Measurements from ENCODE around the gene CGB2.
"Not testable (repeated sequence)": the region's sequence is repeated elsewhere in the genome, so short reads cannot be mapped to it uniquely, and the experiment has no call there.

The CGB2 gene

DNA sequence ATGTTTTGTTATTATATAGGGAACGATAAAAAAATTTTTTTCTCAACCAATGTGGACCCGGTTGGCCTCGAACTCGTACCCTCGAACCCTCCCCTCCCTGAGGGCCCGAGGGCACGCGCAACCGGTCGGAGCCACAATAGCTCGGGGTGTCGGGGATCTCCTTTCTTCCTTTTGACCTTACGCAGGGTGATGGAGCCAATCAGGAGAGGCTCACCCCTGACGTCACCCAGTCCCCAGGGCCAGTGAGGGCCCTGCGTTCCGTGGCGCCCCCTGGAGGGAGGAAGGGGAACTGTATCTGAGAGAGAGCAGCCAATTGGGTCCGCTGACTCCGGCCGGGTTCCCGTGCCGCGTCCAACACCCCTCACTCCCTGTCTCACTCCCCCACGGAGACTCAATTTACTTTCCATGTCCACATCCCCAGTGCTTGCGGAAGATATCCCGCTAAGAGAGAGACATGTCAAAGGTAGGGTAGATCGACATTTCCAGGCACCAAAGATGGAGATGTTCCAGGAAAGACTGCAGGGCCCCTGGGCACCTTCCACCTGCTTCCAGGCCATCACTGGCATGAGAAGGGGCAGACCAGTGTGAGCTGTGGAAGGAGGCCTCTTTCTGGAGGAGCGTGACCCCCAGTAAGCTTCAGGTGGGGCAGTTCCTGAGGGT is at the start of gene CGB2:
Gene CGB2 (plus strand): TSS at position 249 of the 660 bp plus-strand sequence. CDS start 206 bp downstream, at position 455.
- DNase-seq = not testable (repeated sequence)

DNA sequence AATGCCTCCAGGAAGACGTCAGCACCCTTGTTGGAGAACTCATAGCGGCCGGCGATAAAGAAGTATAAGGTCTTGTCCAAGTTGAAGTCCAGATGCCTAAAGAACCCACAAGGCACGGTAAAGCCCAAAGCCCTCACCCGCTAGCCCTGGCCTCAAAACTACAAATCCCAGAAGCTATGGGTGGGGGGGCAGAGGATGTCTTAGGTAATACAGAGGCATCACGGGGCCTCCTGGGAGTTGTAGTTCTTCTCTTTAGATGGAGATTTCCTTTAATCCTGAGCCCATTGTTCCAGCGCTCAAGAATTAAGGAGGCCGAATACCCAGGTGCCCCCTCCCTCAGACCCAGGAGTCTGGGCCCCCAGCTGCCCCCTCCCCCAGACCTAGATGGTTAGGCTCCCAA is 49.4 kb upstream of the CGB2 start:
- no peak for DNase-seq

DNA sequence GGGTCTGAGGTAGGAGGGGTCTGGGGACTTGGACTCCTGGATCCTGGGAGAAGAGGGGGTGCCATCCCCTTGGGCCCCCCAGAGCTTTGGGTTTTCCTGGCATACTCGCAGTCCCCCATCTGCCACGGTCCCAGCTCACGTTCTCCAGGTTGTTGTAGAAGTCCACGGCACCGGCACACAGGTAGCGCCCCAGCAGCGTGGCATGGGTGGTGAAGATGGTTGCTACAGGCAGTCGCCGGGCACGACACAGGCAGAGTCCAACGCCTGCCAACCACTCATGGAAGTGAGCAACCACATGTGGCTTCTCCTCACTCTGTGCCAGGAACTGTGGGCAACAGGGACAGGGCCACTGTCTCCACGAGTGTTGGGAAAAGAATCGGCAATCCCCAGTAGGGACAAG is 46.0 kb upstream of the CGB2 start:
- DNase-seq = no peak

DNA sequence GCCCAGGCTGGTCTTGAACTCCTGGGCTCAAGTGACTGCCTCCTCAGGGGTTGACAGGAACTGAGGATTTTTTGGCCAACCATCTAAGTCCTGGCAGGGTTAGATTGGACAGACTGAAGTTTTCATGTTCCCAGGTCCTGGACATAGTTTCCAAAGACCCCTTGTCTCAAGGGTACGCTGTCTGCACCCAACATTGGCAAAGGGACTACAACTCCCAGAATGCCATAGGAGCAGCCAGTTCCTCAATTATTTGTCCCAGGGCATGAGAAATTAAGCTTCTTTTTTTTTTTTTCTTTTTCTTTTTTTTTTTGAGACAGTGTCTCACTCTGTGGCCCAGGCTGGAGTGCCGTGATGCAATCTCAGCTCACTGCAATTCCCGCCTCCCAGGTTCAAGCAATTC is 45.5 kb upstream of the CGB2 start:
- DNase-seq = no peak

DNA sequence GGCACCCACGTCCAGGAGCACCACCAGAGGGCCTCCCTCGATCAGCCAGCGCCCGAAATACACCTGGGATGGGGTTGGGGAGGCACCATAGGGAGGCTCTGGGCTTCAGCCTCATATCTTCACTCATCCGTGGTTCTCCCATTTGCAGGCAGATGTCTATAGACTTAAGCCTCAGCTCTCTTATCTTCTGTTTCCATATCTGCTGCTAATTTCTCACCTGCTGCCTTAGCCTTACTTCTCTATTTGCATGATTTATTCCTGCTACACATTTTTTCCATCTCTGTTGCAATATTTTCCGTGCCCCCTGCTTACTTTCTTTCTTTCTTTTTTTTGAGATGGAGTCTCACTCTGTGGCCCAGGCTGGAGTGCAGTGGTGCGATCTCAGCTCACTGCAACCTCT is 44.4 kb upstream of the CGB2 start:
- no peak for DNase-seq

DNA sequence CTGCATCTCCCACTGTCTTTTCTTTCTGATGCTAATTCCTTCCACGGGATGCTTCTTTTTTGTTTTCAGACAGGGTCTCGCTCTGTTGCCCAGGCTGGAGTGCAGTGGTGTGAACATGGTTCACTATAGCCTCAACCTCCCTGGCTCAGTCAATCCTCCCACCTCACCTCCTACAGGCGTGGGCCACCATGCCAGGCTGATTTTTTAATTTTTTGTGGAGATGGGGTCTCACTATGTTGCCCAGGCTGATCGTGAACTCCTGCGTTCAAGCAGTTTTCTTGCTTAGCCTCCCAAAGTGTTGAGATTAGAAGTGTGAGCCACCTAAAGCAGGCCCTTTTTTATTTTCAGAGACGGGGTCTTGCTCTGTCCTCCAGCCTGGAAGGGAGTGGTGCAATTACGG is 43.4 kb upstream of the CGB2 start:
- DNase-seq = no peak

DNA sequence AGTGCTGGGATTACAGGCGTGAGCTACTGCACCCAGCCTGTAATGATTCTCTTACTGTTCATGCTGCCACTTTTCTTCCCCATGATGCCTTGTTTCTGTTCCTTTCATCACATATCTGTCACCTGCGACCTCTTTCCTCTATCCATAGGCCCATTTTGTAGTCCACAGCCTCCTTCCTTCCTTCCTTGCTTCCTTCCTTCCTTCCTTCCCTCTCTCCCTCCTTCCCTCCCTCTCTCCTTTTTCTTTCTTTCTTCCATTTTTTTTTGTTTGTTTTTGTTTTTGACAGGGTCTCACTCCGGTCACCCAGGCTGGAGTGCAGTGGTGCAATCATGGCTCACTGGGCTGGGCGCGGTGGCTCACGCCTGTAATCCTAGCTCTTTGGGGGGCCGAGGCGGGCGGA is 42.8 kb upstream of the CGB2 start:
- no peak for DNase-seq

DNA sequence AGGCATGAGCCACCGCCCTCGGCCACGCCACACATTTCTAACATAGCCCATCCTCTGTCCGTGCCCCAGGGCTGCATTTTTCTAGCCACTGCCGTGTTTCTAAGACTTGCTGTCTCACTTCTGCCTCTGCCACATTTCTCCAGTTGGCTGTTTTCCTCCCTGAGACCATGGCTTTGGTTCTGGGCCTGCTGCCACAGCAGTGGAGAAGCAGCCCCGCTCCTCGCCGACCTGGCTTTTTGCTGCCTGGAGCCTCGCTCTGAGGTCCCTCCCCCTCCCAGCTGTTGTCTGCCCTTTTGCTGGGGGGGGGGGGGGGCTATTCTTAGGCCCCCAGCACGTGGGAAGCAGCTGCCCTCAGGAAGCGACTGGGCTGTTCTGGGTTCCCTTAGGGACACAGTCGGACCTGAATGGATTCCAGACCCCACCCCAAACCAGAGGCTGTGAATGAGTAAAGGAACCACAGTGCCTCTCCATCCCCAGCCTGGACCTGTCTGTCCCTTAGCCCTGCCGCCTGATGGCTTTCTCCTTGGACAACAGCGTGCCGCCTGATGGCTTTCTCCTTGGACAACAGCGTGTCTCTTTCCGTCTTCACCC is 41.9 kb upstream of the CGB2 start:
- DNase-seq = no peak

DNA sequence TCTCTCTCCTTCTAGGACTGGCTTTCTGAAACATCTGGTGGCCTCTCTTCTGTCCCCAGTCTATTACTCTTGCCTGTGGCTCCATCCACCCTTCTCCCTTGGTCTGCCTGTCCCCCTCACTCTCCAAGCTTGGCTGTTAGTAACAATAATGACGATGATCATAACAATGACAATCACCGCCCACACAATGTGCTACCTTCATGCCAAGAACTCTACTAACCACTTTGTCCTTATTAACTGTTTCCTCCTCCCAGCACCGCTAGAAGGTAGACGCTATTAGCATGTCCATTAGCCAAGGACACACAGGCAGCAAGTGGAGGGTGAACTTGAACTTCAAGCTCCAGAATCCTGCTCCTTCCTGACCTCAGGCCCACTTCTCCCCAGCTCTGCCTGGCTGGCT is 41.3 kb upstream of the CGB2 start:
- no peak for DNase-seq

DNA sequence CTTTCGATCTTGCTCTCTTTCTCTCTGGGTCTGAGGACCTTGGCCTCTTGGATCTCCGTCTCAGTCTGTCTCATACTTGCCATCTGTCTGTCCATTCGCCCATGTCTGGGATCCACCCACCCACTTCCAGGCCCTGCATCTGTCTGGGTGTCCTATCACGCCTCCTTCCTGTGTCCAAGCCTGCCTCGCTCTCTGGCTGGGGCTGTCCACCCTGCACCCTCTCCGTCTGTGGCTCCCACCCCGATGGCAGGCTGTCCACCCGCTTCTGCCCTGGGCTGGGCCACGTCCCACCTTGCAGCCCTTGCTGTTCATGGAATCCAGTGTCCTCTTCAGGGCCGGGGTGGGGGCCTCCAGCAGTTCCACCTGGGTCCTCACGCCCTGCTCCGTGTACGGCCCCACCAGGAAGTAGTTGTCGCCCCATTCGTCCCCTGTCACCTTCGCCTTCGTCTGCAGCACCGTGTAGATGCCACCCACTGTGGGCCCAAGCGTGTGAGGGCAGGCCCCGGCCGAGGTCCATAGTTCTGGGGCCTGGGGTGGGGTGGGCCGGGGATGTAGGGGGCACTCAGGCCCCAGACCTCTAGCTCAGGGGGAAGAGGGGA is 40.6 kb upstream of the CGB2 start:
- DNase-seq = no peak

DNA sequence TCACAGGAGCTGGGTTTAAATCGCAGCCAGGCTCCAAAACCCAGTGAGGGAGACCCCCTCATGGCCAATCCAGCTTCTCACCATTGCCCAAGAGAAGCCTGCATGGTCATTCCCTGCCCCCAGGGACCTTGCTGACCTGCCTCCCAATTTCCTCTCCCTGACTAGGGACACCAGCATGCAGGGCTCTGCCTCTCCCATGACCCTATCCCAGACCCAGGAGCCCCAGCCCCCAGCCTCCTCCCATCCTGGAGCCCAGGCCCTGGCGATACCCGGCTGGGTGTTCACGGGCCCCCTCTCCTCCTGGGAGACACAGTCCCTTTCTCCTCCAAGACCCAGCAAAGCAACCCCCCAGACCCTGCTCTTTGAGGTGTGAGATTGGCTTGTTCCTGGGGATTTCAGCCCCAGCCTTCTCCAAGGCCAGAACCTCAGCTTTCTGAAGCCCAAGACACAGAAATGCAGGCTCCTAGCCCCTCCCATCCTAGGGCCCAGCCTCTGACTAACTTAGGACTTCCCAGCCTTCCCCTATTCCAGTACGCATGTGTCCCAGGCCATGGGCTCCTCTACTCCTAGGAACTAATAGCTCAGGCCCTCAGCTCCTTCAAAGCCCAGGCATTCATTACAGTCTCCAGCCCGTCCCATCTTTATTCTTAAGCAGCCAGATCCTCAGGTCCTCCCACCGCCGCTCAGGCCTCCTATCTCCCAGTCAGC is 39.7 kb upstream of the CGB2 start:
- DNase-seq = no peak

DNA sequence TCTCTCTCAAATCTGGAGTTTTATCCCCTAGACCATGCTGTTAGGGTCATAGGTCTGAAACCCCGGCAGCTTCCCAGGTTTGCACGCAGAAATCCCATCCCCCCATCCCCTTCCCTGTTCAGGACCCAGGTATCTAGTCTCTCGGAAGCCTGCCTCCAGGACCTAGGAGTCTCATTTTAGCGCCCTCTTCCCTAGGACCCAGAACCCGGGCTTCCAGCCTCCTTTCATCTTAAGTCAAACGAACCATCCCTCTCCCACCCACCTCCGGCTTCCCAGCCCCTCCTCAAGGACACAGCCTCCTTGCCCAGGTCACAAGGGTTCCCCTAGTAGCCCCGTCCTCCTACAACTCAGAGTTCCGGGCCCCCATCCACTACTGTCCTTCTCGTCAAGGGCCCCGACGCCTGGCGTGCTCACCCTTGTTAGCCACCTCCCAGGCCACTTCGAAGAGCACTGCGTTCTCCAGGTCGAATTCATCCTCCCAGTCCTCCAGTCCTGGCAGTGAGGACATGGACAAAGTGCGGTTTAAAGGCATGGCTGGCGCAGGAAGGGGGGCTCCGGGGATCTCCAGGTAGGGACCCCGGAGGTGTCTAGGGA is 39.0 kb upstream of the CGB2 start:
- DNase-seq = peak in 1 of 3 experiments; percentile 50

DNA sequence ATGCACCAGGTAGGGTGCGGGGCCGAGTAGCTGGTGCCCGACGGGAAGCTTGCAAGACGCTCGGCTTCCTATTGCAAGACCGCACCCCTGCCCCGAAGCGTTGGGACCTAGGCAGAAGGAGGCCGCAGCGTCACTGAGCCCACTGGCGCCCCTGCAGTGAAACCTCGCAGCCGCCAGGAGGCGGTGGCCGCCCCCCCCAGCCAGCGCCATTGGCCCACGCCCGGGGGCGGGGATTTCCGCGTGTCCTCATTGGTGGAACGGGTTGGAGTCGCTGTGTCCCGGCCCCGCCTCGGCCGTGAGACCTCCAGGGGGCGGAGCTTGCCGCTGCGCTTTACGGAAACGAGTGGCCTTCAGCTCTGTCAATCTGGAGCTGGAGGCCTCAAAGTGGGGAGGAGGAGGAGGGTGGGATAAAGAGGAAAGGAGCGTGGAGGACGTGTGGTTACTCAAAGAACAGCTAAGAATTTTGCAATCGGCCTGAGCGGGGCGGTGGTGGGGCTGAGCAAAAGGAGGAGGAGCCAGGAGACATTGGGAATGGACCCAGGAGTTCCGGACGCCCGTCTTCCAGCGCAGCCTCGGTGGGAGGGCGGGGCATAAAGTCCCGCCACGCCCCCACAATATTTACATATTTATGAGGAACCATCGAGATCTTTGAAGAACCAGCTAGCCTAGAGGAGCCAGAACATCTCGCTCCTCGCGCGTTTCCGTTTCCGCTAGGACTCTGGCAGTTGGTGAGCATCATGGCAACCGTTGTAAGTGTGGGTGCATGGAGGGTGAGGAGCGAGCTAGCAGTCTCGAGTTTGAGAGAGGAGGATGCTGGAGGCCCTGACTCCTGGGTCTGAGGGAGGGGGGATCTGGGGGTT is 38.3 kb upstream of the CGB2 start, which contains the start of the genes GYS1 and RUVBL2:
Gene GYS1 (minus strand): TSS at position 135 of the 860 bp plus-strand sequence. CDS start 197 bp downstream, outside the sequence.
Gene RUVBL2 (plus strand): TSS at position 713 of the 860 bp plus-strand sequence. CDS start 25 bp downstream, at position 738.
- DNase-seq = peak; percentile 98 to 100 (median 99)

DNA sequence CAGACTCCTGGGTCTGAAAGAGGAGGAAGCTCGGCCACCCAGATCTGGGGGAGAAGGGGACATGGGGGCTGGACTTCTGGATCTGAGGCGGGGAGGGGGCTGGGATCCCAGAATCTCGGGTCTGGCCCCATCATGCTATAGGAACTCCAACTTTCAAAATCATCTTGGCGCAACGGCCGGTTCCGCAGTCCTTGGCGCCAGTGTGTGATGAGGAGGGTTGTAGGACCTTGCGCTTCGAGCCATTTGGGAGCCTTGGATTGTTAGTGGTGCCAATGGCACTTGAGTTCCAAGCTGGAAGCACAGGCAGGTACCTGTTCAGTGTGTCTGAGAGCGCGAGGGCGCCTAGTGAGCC is 37.7 kb upstream of the CGB2 start:
- DNase-seq = no peak

DNA sequence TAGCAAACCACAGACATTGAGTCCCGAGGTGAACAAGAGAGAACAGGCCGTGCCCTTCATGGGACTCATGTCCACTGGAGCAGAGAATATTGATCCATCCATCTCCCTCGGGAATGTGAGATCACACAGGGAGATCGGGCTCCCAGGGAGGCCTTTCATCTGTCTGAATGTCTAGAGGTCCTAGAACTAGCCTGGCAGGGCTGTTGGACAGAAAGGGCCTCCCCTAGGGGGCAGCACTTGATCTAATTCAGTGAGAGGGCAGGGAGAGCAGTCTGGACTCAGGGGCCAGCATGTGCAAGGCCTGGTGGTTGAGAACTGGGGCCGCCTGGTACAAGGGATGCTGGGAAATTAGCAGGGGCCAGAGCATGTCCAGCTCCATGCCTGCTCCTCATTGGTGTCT is 33.7 kb upstream of the CGB2 start:
- peak in 2 of 3 experiments; percentile 27 to 62 for DNase-seq

DNA sequence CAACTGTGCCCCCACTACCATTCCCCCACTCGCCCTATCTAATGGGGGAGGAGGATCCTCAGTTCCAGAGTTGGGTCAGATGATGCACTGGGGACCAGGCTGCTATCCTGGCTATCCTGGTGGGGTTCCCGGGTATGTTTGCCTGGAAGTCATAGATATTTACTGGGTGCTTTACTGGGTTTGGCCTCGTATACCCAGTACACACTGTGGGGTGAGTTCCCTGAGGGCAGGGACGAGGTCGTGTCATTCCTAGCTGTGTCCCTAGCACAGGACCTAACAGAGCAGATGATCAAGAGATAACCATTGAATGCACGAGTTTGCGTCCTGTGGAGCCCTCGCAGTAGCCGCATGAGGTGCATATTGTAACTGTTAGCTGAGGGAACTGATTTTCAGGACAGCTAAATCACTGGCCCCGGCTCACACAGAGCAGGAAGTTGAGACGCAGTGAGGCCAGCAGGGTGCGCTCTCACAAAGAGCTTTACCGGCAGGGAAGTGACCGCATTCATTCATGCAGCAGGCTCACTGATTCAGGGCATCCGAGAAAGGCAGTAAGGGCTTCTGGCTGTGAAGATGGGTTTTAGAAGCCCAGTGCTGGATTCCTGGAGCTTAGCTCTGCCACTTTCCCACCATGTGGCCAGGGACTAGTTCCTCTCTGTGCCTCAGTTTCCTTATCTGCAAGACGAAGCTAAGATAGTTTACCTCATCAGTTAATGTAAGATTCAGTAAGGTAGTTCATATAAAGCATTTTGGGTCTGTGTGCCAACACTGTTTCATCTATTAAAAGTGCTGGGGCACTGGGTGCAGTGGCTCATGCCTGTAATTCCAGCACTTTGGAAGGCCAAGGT is 32.0 kb upstream of the CGB2 start:
- DNase-seq = no peak

DNA sequence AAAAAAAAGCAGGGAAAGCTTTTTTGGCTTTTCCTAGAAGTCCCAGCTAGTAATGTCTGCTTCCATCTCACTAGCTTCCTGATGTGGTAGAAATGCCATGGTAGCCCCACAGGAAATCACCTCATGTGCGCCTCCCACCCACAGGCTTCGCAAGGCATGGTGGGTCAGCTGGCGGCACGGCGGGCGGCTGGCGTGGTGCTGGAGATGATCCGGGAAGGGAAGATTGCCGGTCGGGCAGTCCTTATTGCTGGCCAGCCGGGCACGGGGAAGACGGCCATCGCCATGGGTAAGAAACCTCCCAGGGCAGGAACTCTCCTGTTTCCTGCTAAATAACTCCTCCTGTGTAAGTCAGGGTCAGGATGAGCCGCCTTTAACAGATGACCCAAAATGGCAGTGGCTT is 27.6 kb upstream of the CGB2 start:
- no peak for DNase-seq

DNA sequence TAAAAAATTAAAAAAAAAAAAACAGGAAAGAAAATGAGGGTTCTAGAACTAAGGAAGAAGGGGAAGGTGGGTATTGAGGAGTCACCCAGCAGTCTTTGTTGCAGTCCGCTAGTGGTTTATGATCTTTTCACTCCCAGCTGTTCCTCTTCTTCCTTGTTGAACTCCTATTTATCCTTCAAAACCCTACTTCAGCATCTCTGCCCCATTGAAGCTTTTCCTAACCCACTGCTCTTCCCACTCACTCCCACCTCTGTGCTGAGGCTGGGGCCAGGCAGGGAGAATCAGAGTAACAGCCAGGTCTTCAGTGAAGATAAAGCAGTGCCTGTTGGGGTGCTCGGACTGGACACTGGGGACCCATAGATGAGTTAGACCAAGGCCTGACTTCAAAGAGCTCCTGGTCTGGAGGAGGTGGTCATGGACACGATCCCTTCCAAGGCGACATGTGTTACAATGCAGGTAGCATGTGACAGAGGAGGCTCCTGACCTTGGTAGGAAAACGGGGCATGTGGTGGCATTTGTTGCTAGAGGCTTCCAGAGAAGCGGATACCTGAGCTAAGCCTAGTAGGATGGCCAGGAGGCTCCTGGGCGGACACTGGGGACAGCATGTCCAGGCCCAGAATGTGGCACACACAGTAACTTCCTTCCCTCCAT is 26.6 kb upstream of the CGB2 start:
- DNase-seq = no peak

DNA sequence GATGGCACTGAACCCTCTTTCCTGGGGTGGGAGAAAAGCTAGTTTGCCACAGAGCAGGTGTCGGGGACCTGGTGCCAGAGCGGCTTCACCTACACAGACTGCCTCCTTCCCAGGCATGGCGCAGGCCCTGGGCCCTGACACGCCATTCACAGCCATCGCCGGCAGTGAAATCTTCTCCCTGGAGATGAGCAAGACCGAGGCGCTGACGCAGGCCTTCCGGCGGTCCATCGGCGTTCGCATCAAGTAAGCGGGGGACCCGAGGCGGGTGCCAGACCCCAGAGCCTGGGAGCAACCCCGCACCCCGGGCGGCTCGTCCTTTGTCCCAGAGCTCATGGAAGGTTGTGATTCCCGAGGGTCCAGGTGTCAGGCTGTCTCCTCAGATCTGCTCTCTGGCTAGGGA is 24.8 kb upstream of the CGB2 start:
- no peak for DNase-seq

DNA sequence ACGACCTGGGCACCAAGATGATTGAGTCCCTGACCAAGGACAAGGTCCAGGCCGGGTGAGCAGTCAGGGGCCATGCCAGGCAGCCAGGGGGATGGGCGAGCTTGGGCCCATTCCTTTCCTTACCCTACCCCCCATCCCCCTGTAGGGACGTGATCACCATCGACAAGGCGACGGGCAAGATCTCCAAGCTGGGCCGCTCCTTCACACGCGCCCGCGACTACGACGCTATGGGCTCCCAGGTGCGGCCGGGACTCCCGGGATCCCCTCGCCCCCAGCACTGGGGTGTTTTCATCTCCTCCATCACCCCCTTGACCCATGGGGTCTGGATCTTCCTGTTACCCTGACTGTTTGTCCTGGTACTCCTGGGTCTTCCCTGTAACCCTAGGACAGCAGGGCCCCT is 21.9 kb upstream of the CGB2 start:
- DNase-seq = no peak

DNA sequence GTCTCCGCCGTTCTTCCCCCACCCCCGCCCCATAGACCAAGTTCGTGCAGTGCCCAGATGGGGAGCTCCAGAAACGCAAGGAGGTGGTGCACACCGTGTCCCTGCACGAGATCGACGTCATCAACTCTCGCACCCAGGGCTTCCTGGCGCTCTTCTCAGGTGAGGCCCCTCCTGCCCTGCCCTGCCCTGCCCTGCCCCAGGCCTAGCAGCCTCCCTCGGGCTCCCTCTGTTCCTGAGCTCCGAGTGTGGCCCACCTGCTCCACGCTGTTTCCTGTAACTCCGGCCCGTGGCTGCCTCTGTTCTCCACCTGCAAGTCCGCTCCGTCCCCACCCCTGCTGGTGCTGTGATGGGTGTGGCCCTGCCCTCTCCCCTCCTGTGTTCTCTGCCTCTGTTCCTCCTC is 21.2 kb upstream of the CGB2 start:
- DNase-seq = no peak

Measured in NCI-H1417 (cell line).